ENCODE results near the gene CFI.

GRCh38 chr4:109749388-109750082 lies 52.3 kb downstream of the CFI start:
- TF ChIP-seq ZNF274 (IDR thresholded peaks at IDR 0.05; ENCODE audit: low read depth, low read length) (no peak), YY1 (IDR thresholded peaks at IDR 0.05; ENCODE audit: insufficient read depth, insufficient read length) (no peak)
